Measurements from ENCODE around the gene MED27.
A peak's percentile ranks its signal among the peaks of the same experiment; 100 is the strongest.

MED27 gene

GRCh38 chr9:131994364-131995125 lies 85.1 kb downstream of the MED27 start:
- DNase-seq: no peak

GRCh38 chr9:131992906-131993657 lies 86.6 kb downstream of the MED27 start:
- DNase-seq: peak; percentile 65

DNA sequence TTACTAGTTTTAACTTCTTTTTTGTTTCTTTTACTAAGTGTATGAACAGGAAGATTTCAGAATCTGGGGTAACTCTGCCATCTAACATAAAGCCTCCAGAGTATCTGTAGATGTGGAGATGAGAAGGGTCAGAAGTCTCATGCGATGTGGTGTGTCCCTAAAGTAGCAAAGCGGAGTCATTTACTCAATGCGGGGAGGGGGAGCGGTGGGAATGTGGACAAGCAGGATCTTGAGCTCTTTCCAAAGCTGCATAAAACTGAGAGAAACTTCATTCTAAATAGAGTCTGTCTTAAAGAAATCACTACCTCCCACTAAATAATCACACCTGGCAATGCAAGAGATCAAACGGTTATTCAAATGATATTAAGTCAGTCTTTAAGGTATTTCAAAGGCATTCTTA lies 92.4 kb downstream of the MED27 start:
- no peak for DNase-seq

DNA sequence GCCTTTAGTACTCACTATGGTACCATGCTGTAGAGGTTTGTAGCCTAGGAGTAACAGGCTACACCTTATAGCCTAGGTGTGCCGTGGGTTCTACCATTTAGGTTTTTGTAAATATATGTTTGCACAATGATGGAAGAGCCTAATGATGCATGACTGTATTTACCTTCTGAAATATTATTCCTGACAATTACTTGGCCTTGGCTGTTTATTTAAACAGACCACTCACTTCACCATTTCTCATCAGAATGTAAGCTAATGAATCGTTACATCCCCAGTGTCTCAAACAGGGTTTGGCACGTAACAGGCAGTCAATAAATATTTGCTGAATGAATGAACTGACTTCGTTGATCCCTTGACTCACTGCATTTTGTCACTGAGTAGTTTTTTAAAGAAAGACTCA lies 93.1 kb downstream of the MED27 start:
- no peak for DNase-seq

GRCh38 chr9:131986089-131986488 lies 93.6 kb downstream of the MED27 start:
- DNase-seq: no peak

GRCh38 chr9:131984564-131984963 lies 95.1 kb downstream of the MED27 start:
- DNase-seq: no peak

DNA sequence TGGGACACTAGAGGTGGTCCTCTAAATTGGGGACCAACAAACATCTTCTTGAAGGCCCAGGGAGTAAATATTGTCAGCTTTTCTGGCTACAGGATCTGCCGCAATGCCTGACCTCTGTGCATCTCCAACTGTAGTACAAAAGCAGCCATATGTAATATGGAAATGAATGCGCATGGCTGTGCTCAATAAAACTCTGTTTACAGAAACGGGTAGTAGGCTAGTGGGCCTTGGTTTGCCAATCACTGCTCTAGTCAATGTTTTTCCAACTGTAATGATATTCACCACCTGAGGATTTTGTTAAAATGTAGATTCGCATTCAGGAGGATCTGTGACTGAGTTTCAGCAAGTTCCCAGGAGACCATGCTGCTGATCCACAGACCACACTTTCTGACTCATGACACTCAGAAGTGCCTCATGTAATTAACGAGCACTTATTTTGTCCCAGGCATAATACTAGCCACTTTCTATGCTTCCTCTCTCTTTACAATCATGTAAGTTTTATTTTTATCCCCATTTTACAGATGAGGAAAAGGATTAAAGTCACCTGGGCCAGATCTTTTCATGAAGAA lies 96.9 kb downstream of the MED27 start:
- DNase-seq: no peak

- no peak for DNase-seq
Observed at GRCh38 chr9:131982102-131982501, 97.6 kb downstream of the MED27 start.

DNA sequence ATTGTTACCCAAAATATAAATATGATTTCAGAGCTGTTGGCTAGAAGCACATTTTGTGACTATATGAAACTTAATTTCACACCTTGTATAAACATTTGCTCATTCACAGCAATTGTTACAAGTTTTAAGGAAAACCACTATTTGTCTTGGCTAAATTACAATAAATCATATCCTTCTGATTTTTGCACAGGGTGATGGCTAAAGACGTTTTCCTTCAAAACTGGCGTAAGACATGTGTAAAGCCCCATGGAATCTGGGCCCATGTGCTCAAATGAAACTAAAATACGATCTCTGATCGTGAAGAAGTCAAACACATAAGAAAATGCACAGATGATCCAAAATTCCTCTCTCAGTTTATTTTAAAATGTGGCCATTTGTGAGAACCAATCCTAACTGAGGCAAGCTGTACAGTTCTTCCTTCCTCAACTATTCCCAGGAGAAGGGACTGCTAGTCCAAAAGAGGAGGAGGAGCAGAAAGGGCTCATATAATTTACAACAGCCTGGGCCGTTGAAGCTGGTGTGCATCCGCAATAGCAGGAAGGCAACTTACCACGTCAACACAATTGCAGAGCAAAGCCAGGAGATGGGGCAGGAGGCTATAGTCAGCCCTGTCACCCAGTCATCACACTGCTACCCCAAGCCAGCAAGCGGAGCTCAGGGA lies 98.4 kb downstream of the MED27 start:
- no peak for DNase-seq

GRCh38 chr9:131980267-131981016 lies 99.2 kb downstream of the MED27 start:
- DNase-seq: no peak

GRCh38 chr9:131977109-131977838 lies 102.4 kb downstream of the MED27 start:
- no peak for DNase-seq

DNA sequence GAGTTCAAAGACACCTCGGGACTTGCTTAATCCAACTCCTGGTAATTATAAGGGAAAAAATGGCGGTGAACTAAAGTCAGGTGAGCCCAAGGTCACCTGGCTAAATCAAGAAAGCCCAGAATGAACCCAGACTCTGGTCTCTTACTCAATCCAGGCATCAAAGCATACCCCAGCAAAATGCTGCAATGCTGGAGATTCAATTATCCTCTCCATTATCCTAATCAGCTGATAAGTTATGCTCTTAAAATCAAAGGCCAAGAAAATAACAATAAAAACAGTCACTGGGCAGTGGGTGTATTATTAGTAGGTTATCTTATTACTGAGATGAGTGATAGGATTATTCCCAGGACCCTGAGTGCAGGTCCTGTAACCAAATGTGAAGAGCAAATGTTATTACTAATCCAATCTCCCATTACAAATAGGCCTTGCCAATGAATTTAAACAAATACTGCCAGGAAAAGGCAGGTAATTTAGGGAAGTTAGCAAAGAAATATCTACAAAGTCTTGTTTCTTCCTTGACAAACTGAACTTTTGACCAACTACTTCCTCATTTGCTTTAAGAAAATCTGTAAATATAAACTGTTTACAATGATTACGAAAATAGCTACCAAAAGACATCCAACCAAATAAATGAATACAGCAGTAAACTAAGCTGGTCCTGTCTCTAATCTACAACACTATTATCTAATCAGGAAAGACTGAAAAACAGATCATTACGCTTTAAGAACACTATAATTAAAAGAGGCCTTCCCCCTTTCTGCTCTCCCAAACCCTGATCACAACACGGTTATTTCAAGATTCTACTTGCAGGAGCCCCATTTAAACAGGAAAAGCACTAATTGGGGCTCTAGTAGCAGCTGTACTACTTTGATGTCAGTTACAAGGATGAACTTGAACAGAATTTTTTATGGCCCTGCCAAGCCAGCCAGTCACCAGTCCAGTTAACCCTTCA lies 103.2 kb downstream of the MED27 start:
- DNase-seq: no peak

- DNase-seq: no peak
Observed at GRCh38 chr9:131972889-131973288, 106.8 kb downstream of the MED27 start.

DNA sequence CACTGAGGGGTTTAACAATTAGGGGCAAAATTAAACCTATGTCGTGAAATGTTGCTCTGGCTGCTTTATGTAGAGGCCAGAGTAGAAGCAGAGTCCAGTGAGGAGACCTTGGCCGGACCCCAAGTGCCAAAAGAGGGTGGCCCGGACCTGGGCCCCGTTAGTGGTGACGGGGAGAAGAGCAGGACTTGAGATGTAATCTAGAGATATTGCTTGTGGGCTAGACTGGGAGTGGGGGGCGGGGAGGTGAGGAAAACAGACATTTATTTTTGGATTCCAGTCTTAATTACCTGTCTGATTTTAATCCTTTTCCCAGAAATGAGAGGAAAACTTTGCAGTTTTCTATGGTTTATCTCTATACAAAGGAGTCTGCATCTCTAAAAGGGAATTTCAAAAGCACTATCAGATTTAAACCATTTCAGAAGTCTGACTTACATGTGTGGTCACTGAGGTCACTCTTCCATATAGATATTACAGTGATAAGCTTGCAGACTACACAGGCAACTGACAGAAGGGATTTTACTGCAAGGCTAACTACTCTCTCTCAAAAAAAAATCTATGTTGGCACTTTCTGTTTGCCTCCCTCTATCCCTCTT lies 108.1 kb downstream of the MED27 start:
- no peak for DNase-seq

GRCh38 chr9:131969469-131969989 lies 110.1 kb downstream of the MED27 start:
- DNase-seq: no peak

DNA sequence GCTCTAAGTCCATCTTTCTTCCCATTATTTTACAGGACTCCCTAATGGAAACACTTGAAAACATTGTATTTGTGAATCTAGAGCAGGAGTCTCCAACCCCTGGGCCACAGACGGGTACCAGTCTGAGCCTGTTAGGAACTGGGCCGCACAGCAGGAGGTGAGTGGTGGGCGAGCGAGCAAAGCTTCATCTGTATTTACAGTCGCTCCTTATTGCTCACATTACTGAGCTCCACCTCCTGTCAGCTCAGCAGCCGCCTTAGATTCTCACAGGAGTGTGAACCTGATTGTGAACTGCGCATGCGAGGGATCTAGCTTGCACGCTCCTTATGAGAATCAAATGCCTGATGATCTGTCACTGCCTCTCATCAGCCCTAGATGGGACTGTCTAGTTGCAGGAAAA lies 111.0 kb downstream of the MED27 start:
- DNase-seq: no peak

DNA sequence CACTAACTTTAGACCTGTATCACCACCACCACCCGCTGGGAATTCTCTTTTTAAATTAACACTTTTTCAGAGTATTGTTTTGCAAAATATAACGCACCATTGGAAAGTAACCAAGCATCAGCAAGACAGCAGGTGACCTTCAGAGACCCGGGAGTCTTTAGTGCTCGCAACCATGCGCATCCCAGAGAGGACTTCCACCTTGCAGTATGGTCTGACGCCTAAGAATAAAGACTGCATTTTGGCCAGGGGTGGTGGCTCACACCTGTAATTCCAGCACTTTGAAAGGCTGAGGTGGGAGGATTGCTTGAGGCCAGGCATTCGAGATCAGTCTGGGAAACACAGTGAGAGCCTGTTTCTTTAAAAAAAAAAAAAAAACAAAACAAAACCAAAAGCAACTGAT lies 113.8 kb downstream of the MED27 start:
- DNase-seq: no peak

DNA sequence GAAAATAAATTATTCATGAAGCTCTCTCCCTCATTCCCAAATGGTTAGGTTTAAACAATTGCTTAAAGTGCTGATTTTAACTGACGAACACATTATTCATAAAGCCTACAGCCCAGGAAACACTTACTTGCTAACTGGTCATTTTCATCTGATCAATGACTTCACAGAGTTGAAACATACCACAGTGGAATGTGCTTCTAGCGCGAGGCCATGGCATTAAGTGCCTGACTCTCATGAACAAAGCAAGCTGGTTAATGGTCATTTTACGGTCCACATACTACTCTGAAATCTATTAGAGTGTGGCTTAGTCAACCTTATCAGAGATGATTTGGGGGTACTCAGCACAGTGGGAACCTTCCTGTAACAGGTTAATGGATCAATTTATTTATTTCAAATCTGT lies 114.6 kb downstream of the MED27 start:
- DNase-seq: peak; percentile 65

DNA sequence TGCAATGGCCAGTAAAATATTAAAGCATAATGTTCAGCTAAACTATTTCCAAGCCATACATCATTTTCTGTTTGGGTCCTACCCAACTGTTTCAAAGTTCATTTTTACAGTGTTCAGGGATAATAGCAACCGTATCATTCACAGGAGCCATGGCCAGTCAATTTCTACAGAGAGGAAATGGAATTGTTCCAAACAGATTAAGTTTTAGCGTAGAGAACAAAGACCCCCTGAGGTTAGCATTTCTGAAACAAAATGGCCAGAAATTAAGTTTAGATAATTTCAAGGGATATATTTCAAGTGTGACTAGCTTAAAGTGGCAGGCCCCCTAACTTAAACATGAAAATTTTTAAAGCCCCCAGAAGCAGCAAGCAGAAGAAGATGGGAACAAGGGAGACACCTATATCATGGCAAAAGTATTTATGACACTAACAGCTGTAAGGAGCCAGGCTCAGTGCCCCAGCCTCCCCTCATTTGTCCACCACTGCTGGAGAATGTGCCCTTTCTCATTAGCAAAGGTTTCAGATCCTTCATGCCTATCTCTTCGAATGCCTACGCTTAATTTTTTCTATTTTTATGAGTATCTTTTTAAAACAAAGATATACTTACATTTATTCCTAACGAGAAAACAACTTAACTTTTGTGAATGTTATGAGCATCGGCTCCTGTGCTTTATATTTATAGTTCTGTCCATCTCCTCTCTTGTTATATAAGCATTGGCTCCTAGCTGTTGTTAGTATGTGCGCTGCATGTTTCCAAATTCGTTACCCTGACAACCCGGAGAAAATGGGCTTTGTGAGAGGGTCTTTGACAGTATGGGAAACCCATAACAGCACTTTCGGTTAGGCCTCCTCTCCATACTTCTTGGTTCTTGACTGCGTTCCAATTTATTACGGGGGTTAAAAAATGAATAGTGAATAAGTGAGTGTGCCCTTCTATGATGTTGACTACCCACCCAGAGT lies 116.3 kb downstream of the MED27 start:
- no peak for DNase-seq
